Activated naive CD8-positive, alpha-beta T cell treated with anti-CD3 and anti-CD28 coated beads, Interleukin-2, amount 10 ng/mL, durations not matched to agents 7 days and 5 days (primary cell): Measurements from ENCODE around the gene TOGARAM1. TPM values are rescaled to one million over a fixed set of nuclear protein-coding genes. Genes with fewer than 3 reads are reported as not detected.
"Not testable (repeated sequence)": the region's sequence is repeated elsewhere in the genome, so short reads cannot be mapped to it uniquely, and the experiment has no call there.

Experiments
- ATAC-seq: fragments of 150-1000 bp; cut with Tn5 transposase; one replicate; pipeline ENCODE4 v1.10.0; 2021; ENCODE audit warnings: low read depth, moderate library complexity
- POLR2A ChIA-PET: fragments of 350-600 bp; sonication (Branson Sonifier 250); formaldehyde crosslinking; loops from one replicate; lab custom pipeline; 2021; ENCODE audit warnings: antibody characterized with exemption; lab: Charles Lee
- DNase-seq: peaks from one replicate; pipeline ENCODE4 v3.0.0; 2021
- H3K27ac Mint-ChIP-seq: one replicate; pipeline ENCODE4 v1.8.0; 2022; ENCODE audit warnings: mild to moderate bottlenecking, mixed read lengths
- H3K27me3 Mint-ChIP-seq: one replicate; pipeline ENCODE4 v1.8.0; 2022; ENCODE audit warnings: mild to moderate bottlenecking, moderate library complexity, mixed read lengths
- H3K36me3 Mint-ChIP-seq: one replicate; pipeline ENCODE4 v1.8.0; 2021; ENCODE audit warnings: mild to moderate bottlenecking, mixed read lengths
- H3K4me1 Mint-ChIP-seq: one replicate; pipeline ENCODE4 v1.8.0; 2021; ENCODE audit warnings: mixed read lengths
- H3K4me3 Mint-ChIP-seq: one replicate; pipeline ENCODE4 v1.8.0; 2022; ENCODE audit warnings: mild to moderate bottlenecking, moderate library complexity, mixed read lengths
- H3K9me3 Mint-ChIP-seq: one replicate; pipeline ENCODE4 v1.8.0; 2021; ENCODE audit warnings: mixed read lengths
- total RNA-seq, 2 experiments: library from RNA; stranded (reverse); gene quantifications; one replicate each; pipeline ENCODE4 v1.2.3, GENCODE V29; 2021

TOGARAM1 gene
- total RNA-seq, 2 experiments from 2014 or later: 11.4 to 11.9 TPM

- Mint-ChIP-seq H3K27ac (no peak overlapping the region), H3K9me3 (no peaks in the 10 kb centered on the region), H3K27me3 (no peaks in the 10 kb centered on the region), H3K36me3 (peaks cover 6% of the 10 kb centered on the region), H3K4me1 (no peaks in the 10 kb centered on the region), H3K4me3 (no peak overlapping the region)
- DNase-seq: no peak
- POLR2A ChIA-PET: no interaction called here
- ATAC-seq: no peak
Measured at GRCh38 chr14:45065540-45065939, 103.5 kb downstream of the TOGARAM1 start.

DNA sequence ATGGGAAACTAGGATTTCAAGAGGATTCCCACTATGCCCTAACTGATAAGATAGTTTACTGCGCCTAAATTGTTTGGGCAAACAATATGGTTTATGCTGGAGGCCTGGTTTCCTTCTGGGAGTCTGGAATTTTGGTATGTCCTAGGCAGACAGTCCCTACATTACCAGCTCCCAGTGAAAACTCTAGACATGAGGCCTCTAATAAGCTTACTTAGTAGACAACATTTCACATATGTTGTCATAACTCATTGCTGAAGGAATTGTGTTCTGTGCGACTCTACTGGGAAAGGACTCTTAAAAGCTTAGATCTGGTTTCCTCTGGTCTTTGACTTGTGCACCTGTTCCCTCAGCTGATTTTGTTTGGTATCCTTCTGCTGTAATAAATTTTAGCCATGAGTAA, 104.0 kb downstream of the TOGARAM1 start:
- H3K27me3 Mint-ChIP-seq: no peaks in the 10 kb centered on the region
- no peak overlapping the region for H3K27ac Mint-ChIP-seq
- H3K9me3 Mint-ChIP-seq: no peaks in the 10 kb centered on the region
- H3K4me1 Mint-ChIP-seq: no peaks in the 10 kb centered on the region
- DNase-seq (no peak), ATAC-seq (no peak)
- H3K36me3 Mint-ChIP-seq: peaks cover 6% of the 10 kb centered on the region
- no peak overlapping the region for H3K4me3 Mint-ChIP-seq
- POLR2A ChIA-PET: no interaction called here

DNA sequence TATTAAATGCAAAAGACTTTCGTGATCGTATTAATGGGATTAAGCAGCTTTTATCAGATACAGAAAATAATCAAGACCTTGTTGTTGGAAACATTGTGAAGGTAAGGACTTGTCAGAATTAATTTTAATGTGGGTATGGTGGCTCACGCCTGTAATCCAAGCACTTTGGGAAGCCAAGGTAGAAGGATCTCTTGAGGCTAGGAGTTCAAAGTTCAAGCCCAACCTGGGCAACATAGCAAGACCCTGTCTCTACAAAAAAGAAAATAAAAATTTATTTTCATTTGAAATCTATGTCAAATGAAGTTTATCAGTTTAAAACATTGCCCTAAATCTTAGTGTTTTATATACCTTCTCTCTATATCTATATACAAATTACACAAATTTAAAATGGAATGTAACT, 104.7 kb downstream of the TOGARAM1 start:
- H3K9me3 Mint-ChIP-seq: no peaks in the 10 kb centered on the region
- no peak for ATAC-seq
- no peak overlapping the region for H3K4me3 Mint-ChIP-seq
- H3K36me3 Mint-ChIP-seq: peaks cover 6% of the 10 kb centered on the region
- H3K27ac Mint-ChIP-seq: no peak overlapping the region
- POLR2A ChIA-PET: no interaction called here
- DNase-seq: no peak
- H3K27me3 Mint-ChIP-seq: no peaks in the 10 kb centered on the region
- no peaks in the 10 kb centered on the region for H3K4me1 Mint-ChIP-seq

- Mint-ChIP-seq H3K27me3 (no peaks in the 10 kb centered on the region), H3K4me1 (no peaks in the 10 kb centered on the region), H3K4me3 (no peak overlapping the region), H3K27ac (no peak overlapping the region), H3K9me3 (no peaks in the 10 kb centered on the region), H3K36me3 (peaks cover 4% of the 10 kb centered on the region)
- DNase-seq (no peak), ATAC-seq (no peak)
- POLR2A ChIA-PET: no interaction called here
Measured at GRCh38 chr14:45068396-45068795, 106.4 kb downstream of the TOGARAM1 start.

DNA sequence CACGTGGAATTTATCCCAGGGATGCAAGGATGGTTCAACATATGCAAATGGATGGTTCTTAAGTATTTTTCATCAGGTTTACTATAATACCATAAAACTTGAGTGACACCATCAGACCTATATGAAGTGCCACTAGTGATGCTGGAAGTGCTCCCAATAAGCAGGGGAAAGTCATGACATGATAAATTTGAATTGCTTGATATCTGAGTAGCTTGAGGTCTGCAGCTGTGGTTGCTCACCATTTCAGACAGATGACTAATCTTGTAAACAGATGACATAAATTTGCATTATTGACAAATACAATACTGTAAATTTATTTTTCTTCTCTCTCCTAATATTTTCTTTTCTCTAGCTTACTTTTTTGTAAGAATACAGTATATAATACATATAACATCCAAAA, 108.2 kb downstream of the TOGARAM1 start:
- POLR2A ChIA-PET: no interaction called here
- Mint-ChIP-seq H3K27me3 (no peaks in the 10 kb centered on the region), H3K4me1 (no peaks in the 10 kb centered on the region), H3K9me3 (no peaks in the 10 kb centered on the region), H3K36me3 (peaks cover 2% of the 10 kb centered on the region), H3K27ac (no peak overlapping the region), H3K4me3 (no peak overlapping the region)
- no peak for DNase-seq
- ATAC-seq: no peak

GRCh38 chr14:45072126-45072525, 110.1 kb downstream of the TOGARAM1 start:
- POLR2A ChIA-PET: no interaction called here
- no peak for ATAC-seq
- peaks cover 2% of the 10 kb centered on the region for H3K36me3 Mint-ChIP-seq

GRCh38 chr14:45073231-45073879, 111.4 kb downstream of the TOGARAM1 start:
- no peaks in the 10 kb centered on the region for H3K9me3 Mint-ChIP-seq
- no peak for ATAC-seq
- no peak overlapping the region for H3K4me3 Mint-ChIP-seq
- POLR2A ChIA-PET: no interaction called here
- H3K4me1 Mint-ChIP-seq: no peaks in the 10 kb centered on the region
- H3K27ac Mint-ChIP-seq: no peak overlapping the region
- no peaks in the 10 kb centered on the region for H3K27me3 Mint-ChIP-seq
- peaks cover 2% of the 10 kb centered on the region for H3K36me3 Mint-ChIP-seq
- no peak for DNase-seq

More at GRCh38 chr14:45072126-45072525, 110.1 kb downstream of the TOGARAM1 start:
- no peak overlapping the region for H3K4me3 Mint-ChIP-seq
- no peaks in the 10 kb centered on the region for H3K9me3 Mint-ChIP-seq
- no peaks in the 10 kb centered on the region for H3K4me1 Mint-ChIP-seq
- no peaks in the 10 kb centered on the region for H3K27me3 Mint-ChIP-seq
- no peak overlapping the region for H3K27ac Mint-ChIP-seq
- DNase-seq: no peak

GRCh38 chr14:45078323-45078722, 116.3 kb downstream of the TOGARAM1 start:
- Mint-ChIP-seq H3K27me3 (no peaks in the 10 kb centered on the region), H3K9me3 (no peaks in the 10 kb centered on the region), H3K36me3 (no peaks in the 10 kb centered on the region), H3K4me1 (peaks cover 2% of the 10 kb centered on the region), H3K27ac (no peak overlapping the region), H3K4me3 (no peak overlapping the region)
- ATAC-seq (no peak), DNase-seq (no peak)
- POLR2A ChIA-PET: no interaction called here

DNA sequence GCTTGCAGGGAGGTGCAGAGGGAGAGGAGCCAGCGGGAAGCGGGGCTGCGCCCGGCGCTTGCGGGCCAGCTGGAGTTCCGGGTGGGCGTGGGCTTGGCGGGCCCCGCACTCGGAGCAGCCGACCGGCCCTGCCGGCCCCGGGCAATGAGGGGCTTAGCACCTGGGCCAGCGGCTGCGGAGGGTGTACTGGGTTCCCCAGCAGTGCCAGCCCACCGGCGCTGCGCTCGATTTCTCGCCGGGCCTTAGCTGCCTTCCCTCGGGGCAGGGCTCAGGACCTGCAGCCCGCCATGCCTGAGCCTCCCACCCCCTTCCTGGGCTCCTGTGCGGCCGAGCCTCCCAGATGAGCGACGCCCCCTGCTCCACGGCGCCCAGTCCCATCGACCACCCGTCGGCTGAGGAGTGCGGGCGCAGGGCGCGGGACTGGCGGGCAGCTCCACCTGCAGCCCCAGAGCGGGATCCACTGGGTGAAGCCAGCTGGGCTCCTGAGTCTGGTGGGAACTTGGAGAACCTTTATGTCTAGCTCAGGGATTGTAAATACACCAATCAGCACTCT, 118.5 kb downstream of the TOGARAM1 start:
- H3K36me3 Mint-ChIP-seq, H3K27me3 Mint-ChIP-seq, H3K9me3 Mint-ChIP-seq, DNase-seq, POLR2A ChIA-PET, H3K27ac Mint-ChIP-seq, ATAC-seq, H3K4me3 Mint-ChIP-seq: not testable (repeated sequence)
- H3K4me1 Mint-ChIP-seq: peaks cover 10% of the 10 kb centered on the region

- ATAC-seq, H3K36me3 Mint-ChIP-seq, DNase-seq, POLR2A ChIA-PET, H3K27ac Mint-ChIP-seq, H3K9me3 Mint-ChIP-seq, H3K27me3 Mint-ChIP-seq, H3K4me3 Mint-ChIP-seq: not testable (repeated sequence)
- H3K4me1 Mint-ChIP-seq: peaks cover 12% of the 10 kb centered on the region
Measured at GRCh38 chr14:45081096-45081495, 119.1 kb downstream of the TOGARAM1 start.

GRCh38 chr14:45082420-45082819, 120.4 kb downstream of the TOGARAM1 start:
- Mint-ChIP-seq H3K9me3 (no peaks in the 10 kb centered on the region), H3K4me1 (peaks cover 23% of the 10 kb centered on the region), H3K27me3 (no peaks in the 10 kb centered on the region), H3K4me3 (no peak overlapping the region), H3K36me3 (peaks cover 10% of the 10 kb centered on the region), H3K27ac (peak overlapping the region; percentile 32)
- DNase-seq (no peak), ATAC-seq (no peak)
- POLR2A ChIA-PET: interaction anchor here (1.5 kb wide), 1 partner anchor 186 kb away, joined by 4 read pairs; a partner anchor contains a TSS

GRCh38 chr14:45083617-45083975, 121.6 kb downstream of the TOGARAM1 start:
- H3K4me3 Mint-ChIP-seq: peak overlapping the region; percentile 97
- ATAC-seq (no peak), DNase-seq (no peak)
- POLR2A ChIA-PET: interaction anchor here (0.8 to 2.5 kb wide), 3 partner anchors 121 to 187 kb away, joined by 3 to 20 read pairs (median 4); partner anchors contain the start of genes KLHL28, MIS18BP1 and TOGARAM1
- H3K27me3 Mint-ChIP-seq: no peaks in the 10 kb centered on the region
- H3K36me3 Mint-ChIP-seq: peaks cover 15% of the 10 kb centered on the region
- H3K4me1 Mint-ChIP-seq: peaks cover 31% of the 10 kb centered on the region
- H3K9me3 Mint-ChIP-seq: no peaks in the 10 kb centered on the region
- H3K27ac Mint-ChIP-seq: no peak overlapping the region

GRCh38 chr14:45083976-45084722, 122.2 kb downstream of the TOGARAM1 start, which contains the start of gene PRPF39:
TSS of gene PRPF39 (plus strand) at chr14:45084116. CDS start at chr14:45095240, 11,124 bp downstream.
- H3K27me3 Mint-ChIP-seq: no peaks in the 10 kb centered on the region
- POLR2A ChIA-PET: interaction anchor here (0.7 to 2.5 kb wide), 4 partner anchors 13 to 169 kb away, joined by 3 to 20 read pairs (median 3); partner anchors contain the start of genes FKBP3, KLHL28, MIS18BP1 and TOGARAM1
- no peaks in the 10 kb centered on the region for H3K9me3 Mint-ChIP-seq
- peak within 1 kb of the TSS; percentile 96 for H3K27ac Mint-ChIP-seq
- H3K36me3 Mint-ChIP-seq: peaks cover 15% of the 10 kb centered on the region
- peaks cover 35% of the 10 kb centered on the region for H3K4me1 Mint-ChIP-seq
- peak; percentile 99 for ATAC-seq
- peak within 1 kb of the TSS; percentile 97 for H3K4me3 Mint-ChIP-seq
- peak; percentile 96 for DNase-seq
